Glutamatergic neuron (in vitro differentiated cells): ENCODE measurements around the gene HIGD1C. TPM values are rescaled to one million over a fixed set of nuclear protein-coding genes. Genes with fewer than 3 reads are reported as not detected.

Experiments
- DNase-seq: peaks from one replicate; pipeline ENCODE4 v3.0.0; 2022
- H3K27ac Mint-ChIP-seq: one replicate; pipeline ENCODE4 v1.8.0; 2020; ENCODE audit warnings: mild to moderate bottlenecking, mixed read lengths, inconsistent platforms; ENCODE audit not compliant: unreplicated experiment
- H3K27me3 Mint-ChIP-seq: one replicate; pipeline ENCODE4 v1.8.0; 2020; ENCODE audit warnings: mild to moderate bottlenecking, moderate library complexity, mixed read lengths, inconsistent platforms; ENCODE audit not compliant: unreplicated experiment
- H3K36me3 Mint-ChIP-seq: one replicate; pipeline ENCODE4 v1.8.0; 2020; ENCODE audit warnings: mild to moderate bottlenecking, mixed read lengths, inconsistent platforms; ENCODE audit not compliant: unreplicated experiment
- H3K4me1 Mint-ChIP-seq: one replicate; pipeline ENCODE4 v1.8.0; 2020; ENCODE audit warnings: mild to moderate bottlenecking, low read depth, mixed read lengths, inconsistent platforms; ENCODE audit not compliant: unreplicated experiment
- H3K4me3 Mint-ChIP-seq: one replicate; pipeline ENCODE4 v1.8.0; 2020; ENCODE audit warnings: mild to moderate bottlenecking, mixed read lengths, inconsistent platforms; ENCODE audit not compliant: unreplicated experiment
- H3K9me3 Mint-ChIP-seq: one replicate; pipeline ENCODE4 v1.8.0; 2020; ENCODE audit warnings: mild to moderate bottlenecking, moderate library complexity, mixed read lengths, inconsistent platforms; ENCODE audit not compliant: unreplicated experiment
- total RNA-seq: library from RNA; stranded (reverse); fragmentation: NEBNext Ultra II Directional; extraction: Animal tissue kit (Norgen Biotek cat#: 25700); gene quantifications from one replicate; pipeline ENCODE4 v1.2.1, GENCODE V29; 2021; ENCODE audit not compliant: unreplicated experiment
- TF ChIP-seq, protein P1 (sequence below): fragments of 200-600 bp; sonication (generic); IDR thresholded peaks from one replicate; pipeline ENCODE4 v1.5.0; 2021; ENCODE audit not compliant: partially characterized antibody, unreplicated experiment

Gene HIGD1C
- total RNA-seq, 1 donor from 2014 or later, result not detected

DNA sequence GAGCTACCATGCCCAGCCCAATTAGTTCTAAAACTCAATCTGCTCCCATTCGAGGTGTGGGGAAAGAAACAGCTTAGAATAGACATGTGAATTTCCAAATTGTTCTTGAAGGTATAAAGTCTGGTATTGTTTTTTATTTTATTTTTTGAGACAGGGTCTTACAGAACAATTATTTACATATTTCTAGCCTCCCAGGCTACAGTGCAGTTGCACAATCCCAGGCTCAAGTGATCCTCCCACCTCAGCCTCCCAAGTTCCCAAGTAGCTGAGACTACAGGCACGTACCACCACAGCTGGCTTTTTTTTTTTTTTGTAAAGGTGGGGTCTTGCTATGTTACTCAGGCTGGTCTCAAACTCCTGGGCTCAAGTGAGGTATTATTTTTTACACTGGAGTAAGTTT lies 67.6 kb downstream of the HIGD1C start:
- peaks cover 11% of the 10 kb centered on the region for H3K4me1 Mint-ChIP-seq
- H3K27ac Mint-ChIP-seq, result no peak overlapping the region
- no peak for DNase-seq
- H3K4me3 Mint-ChIP-seq, result no peak overlapping the region
- no peaks in the 10 kb centered on the region for H3K36me3 Mint-ChIP-seq
- H3K27me3 Mint-ChIP-seq, result no peaks in the 10 kb centered on the region
- TF ChIP-seq, protein P1, sequence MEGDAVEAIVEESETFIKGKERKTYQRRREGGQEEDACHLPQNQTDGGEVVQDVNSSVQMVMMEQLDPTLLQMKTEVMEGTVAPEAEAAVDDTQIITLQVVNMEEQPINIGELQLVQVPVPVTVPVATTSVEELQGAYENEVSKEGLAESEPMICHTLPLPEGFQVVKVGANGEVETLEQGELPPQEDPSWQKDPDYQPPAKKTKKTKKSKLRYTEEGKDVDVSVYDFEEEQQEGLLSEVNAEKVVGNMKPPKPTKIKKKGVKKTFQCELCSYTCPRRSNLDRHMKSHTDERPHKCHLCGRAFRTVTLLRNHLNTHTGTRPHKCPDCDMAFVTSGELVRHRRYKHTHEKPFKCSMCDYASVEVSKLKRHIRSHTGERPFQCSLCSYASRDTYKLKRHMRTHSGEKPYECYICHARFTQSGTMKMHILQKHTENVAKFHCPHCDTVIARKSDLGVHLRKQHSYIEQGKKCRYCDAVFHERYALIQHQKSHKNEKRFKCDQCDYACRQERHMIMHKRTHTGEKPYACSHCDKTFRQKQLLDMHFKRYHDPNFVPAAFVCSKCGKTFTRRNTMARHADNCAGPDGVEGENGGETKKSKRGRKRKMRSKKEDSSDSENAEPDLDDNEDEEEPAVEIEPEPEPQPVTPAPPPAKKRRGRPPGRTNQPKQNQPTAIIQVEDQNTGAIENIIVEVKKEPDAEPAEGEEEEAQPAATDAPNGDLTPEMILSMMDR, result no peak
- H3K9me3 Mint-ChIP-seq, result no peaks in the 10 kb centered on the region

Other genes with a start within 250 kb of the HIGD1C start
- 7.1 TPM for gene ATF1, start 188.4 kb upstream of the HIGD1C start, total RNA-seq
- not detected for gene TMPRSS12, start 109.6 kb upstream of the HIGD1C start, total RNA-seq
- 41.1 TPM for gene SLC11A2, start 73.8 kb downstream of the HIGD1C start, total RNA-seq
- 37.1 TPM for gene LETMD1, start 95.8 kb downstream of the HIGD1C start, total RNA-seq
- 90.6 TPM for gene CSRNP2, start 131.1 kb downstream of the HIGD1C start, total RNA-seq
- gene TFCP2, start 220.6 kb downstream of the HIGD1C start, total RNA-seq, result 21.7 TPM